Measurements from ENCODE around the gene LYPLAL1. TPM values are rescaled to one million over a fixed set of nuclear protein-coding genes. Genes with fewer than 3 reads are reported as not detected.

Gene LYPLAL1
- total and polyA plus RNA-seq, 11 donors: 19.6 to 126 (median 87.2) TPM

- TF ChIP-seq CTCF (IDR thresholded peaks at IDR 0.05) (no peak), POLR2A (IDR thresholded peaks at IDR 0.05) (no peak)
- Histone ChIP-seq H3K27ac (no peak overlapping the region), H3K4me3 (no peak overlapping the region), H3K9me3 (no peaks in the 10 kb centered on the region), H3K4me1 (peaks cover 0 to 4% (median 0%) of the 10 kb centered on the region in 12 donors), H3K36me3 (no peaks in the 10 kb centered on the region), H3K27me3 (no peaks in the 10 kb centered on the region)
- DNase-seq (no peak), ATAC-seq (no peak)
- intact Hi-C loops (cut with DNase I): no loop called here
These were observed 24.6 kb upstream of the LYPLAL1 start for GRCh38 chr1:219149009-219149577.

- ATAC-seq: no peak
- 59 to 70% (median 64%) methylated on average over 3 of the region's 3 CpGs for WGBS, 4 donors
- Histone ChIP-seq H3K36me3 (no peaks in the 10 kb centered on the region), H3K27me3 (no peaks in the 10 kb centered on the region), H3K4me1 (peaks cover 0 to 4% (median 0%) of the 10 kb centered on the region in 12 donors), H3K9me3 (no peaks in the 10 kb centered on the region), H3K4me3 (no peak overlapping the region), H3K27ac (no peak overlapping the region)
- TF ChIP-seq CTCF (IDR thresholded peaks at IDR 0.05): no peak
- no peak for TF ChIP-seq POLR2A (IDR thresholded peaks at IDR 0.05)
- intact Hi-C loops (cut with DNase I): no loop called here
- DNase-seq: no peak
These were observed 23.7 kb upstream of the LYPLAL1 start for GRCh38 chr1:219149953-219150352.

GRCh38 chr1:219150913-219151312, 22.8 kb upstream of the LYPLAL1 start:
- no peaks in the 10 kb centered on the region for H3K9me3 ChIP-seq
- no peak for ATAC-seq

GRCh38 chr1:219151467-219151866, 22.2 kb upstream of the LYPLAL1 start:
- ATAC-seq: no peak
- DNase-seq: no peak
- Histone ChIP-seq H3K27me3 (no peaks in the 10 kb centered on the region), H3K27ac (no peak overlapping the region), H3K4me1 (peaks cover 0 to 4% (median 0%) of the 10 kb centered on the region in 12 donors), H3K9me3 (no peaks in the 10 kb centered on the region), H3K4me3 (no peak overlapping the region), H3K36me3 (no peaks in the 10 kb centered on the region)
- TF ChIP-seq CTCF (IDR thresholded peaks at IDR 0.05) (no peak), POLR2A (IDR thresholded peaks at IDR 0.05) (no peak)
- intact Hi-C loops (cut with DNase I): no loop called here
- 94 to 98% (median 97%) methylated on average over 3 of the region's 3 CpGs for WGBS, 4 donors

More at GRCh38 chr1:219150913-219151312, 22.8 kb upstream of the LYPLAL1 start:
- peaks cover 0 to 4% (median 0%) of the 10 kb centered on the region in 12 donors for H3K4me1 ChIP-seq
- 91 to 96% (median 93%) methylated on average over 3 of the region's 3 CpGs for WGBS, 4 donors
- H3K4me3 ChIP-seq: no peak overlapping the region
- TF ChIP-seq CTCF (IDR thresholded peaks at IDR 0.05): no peak
- no peak for TF ChIP-seq POLR2A (IDR thresholded peaks at IDR 0.05)
- intact Hi-C loops (cut with DNase I): no loop called here
- no peaks in the 10 kb centered on the region for H3K36me3 ChIP-seq
- no peak overlapping the region for H3K27ac ChIP-seq
- H3K27me3 ChIP-seq: no peaks in the 10 kb centered on the region
- DNase-seq: no peak

All from heart left ventricle (tissue), 16 donors.